HG02623 (cell line): ENCODE results near the gene HMGN1.

Experiments
- ATAC-seq: cut with Tn5 transposase; IDR thresholded peaks from one replicate; pipeline ENCODE4 v1.9.1; 2021; ENCODE audit warnings: moderate library complexity; ENCODE audit not compliant: unreplicated experiment

HMGN1 gene

DNA sequence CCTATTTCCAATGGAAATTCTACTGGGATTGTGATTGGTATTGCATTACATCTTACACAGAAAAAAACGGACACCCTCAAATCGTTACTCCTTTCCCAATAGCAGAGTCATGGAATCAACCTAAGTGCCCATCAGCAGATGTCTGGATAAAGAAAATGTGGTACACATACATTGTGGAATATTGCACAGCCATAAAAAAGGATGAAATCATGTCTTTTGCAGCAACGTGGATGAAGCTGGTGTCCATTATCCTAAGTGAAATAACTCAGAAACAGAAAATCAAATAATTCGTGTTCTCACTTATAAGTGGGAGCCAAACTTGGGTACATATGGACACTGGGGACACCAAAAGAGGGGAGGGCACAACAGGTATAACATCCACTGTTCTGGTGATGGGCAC is 14.3 kb downstream of the HMGN1 start:
- ATAC-seq: no peak

DNA sequence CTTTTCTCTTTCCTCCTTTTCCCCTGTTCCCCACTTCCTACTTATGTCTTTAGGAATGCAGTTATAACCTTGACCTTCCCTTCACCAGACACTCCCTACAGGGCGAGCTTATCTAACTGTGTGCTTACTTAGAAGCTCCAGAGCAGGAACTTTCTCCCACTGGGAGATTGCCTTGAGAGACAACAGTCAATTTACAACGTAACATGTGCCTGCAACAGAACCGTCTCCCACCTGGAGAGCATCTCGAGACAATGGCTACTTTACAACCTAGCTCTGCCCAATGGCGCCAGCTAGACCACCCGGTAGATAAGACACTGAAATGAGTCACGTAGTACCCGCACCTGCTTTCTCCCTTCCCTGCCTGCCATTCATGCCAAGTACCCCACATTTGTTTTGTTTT is 16.7 kb downstream of the HMGN1 start:
- ATAC-seq: no peak

DNA sequence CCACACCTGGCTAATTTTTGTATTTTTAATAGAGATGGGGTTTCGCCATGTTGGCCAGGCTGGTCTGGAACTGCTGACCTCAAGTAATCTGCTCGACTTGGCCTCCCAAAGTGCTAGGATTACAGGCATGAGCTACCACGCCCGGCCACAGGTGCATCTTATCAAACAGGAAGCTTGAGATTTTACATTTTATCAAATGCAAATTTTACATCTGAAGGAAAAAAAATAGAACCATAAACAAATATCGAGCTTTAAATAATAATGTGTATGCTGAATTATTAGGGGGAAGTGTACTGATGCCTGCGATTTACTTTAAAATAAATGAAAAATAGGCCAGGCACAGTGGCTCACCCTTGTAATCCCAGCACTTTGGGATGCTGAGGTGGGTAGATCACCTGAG is 18.9 kb downstream of the HMGN1 start:
- no peak for ATAC-seq

DNA sequence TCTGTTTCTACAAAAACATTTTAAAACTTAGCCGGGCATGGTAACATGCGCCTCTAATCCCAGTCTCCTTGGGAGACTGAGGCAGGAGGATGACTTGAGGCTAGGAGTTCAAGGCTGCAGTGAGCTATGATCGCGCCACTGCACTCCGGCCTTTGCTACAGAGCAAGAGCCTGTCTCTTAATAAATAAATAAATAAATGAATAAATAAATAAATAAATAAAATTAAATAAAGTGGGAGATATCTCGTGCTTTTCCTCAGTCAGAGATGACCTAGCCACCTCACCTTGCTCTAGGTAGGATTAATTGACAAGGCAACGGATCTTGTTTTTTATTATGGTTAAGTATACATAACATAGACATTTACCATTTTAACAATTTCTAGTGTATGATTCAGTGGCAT is 21.2 kb downstream of the HMGN1 start:
- no peak for ATAC-seq

DNA sequence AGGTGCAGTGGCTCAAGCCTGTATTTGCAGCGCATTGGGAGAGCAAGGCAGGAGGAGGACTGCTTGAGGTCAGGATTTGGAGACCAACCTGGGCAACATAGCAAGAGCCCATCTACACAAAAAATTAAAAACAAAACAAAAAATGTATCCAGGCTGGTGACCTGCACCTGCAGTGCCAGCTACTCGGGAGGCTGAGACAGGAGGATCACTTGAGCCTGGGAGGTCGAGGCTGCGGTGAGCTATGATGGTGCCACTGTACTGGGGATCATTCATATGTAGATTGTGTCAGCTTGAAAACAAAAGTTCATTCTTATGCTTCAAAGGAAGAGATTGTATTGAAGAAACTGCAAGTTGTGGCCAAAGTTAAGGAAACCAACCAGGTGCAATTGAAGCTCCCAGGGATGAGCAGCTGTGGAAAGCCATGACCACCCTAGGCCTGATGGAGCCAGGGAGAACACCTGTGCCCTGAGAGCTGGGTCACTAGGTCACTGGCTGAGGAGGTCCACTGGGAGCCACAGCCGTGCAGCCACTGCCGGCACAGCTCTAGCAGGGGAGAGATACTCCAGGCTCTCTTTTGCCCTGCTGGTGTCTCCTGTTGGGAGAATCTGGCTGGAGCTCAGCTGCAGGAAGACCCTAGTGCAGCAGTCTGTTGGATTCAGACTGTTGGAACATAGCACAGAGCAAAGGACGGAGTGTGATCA is 22.1 kb downstream of the HMGN1 start:
- ATAC-seq: no peak

DNA sequence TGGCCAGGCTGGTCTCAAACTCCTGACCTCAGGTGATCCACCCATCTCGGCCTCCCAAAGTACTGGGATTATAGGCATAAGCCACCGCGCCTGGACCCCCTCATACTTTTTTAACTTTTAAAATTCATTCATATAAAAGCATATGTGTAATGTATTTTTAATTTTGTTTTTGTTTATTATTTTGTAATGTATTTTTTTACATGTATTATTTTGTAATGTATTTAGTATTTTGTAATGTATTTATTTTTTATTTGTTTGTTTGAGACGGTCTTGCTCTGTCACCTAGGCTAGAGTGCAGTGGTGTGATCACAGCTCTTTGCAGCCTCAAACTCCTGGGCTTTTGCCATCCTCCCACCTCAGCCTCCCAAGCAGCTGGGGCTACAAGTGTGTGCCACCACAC is 23.4 kb downstream of the HMGN1 start:
- no peak for ATAC-seq

DNA sequence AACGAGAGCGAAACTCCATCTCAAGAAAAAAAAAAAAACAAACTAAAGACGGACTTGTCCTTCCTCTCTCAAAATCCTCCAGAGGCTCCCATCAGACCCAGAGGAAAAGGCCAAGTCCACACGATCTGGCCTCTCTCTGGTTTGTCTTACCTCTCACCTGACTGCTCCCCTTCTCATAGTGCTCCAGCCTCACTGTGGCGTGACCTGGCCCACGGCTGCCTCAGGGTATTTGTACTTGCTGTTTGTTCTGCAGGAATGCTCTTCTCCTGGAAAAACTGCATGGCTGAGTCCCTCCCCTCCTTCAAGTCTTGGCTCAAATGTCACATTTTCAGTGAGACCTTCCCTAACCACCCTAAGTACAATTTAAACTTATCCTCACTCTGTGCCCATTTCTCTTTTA is 27.5 kb downstream of the HMGN1 start:
- no peak for ATAC-seq

DNA sequence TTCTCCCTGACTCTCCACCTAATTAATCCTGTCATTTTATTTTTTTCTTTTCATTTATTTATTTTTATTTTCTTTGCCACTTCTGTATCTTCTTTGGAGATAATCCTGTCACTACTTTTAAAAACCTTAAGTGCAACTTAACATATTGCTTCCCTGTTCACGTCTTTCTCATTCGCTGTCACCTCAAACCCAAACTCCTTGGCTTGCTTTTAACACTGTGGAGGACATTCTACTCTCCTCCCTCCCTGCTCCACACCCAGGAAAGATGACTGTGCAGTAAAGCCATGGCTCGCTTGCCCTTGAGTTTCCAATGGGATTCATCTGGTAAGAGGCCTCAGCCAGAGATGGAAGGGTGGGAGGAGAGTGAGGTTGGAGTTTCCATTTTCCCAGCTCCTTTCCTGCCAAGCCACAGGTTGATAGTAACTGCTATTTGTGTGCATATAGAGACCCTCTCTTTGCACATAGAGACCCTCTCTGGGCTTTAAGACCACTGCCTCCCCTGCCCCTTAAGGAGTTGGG is 29.0 kb downstream of the HMGN1 start:
- ATAC-seq: no peak

DNA sequence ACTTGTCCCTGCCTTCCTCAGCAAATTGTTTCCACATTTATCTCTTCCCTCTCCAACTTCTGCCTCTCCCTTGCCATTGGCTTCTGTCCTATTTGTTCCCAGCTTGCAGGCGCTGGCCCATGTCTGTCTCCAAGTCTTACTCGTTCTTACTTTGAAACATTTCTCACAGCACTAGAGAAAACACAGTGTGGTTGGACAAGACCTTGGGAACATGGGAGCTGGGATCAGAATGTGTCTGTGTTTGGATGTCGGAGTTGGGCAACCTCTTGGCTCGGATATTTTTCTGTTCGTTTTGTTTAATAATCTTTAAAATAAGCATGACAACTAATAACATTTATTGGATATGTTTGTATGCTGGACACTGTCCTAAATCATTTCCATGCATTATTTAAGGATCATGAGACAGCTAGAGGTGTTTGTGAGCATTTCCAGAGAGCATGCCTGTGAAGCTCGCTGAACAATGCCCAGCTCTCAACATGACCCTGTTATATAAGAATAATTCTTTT is 29.6 kb downstream of the HMGN1 start:
- ATAC-seq: no peak

DNA sequence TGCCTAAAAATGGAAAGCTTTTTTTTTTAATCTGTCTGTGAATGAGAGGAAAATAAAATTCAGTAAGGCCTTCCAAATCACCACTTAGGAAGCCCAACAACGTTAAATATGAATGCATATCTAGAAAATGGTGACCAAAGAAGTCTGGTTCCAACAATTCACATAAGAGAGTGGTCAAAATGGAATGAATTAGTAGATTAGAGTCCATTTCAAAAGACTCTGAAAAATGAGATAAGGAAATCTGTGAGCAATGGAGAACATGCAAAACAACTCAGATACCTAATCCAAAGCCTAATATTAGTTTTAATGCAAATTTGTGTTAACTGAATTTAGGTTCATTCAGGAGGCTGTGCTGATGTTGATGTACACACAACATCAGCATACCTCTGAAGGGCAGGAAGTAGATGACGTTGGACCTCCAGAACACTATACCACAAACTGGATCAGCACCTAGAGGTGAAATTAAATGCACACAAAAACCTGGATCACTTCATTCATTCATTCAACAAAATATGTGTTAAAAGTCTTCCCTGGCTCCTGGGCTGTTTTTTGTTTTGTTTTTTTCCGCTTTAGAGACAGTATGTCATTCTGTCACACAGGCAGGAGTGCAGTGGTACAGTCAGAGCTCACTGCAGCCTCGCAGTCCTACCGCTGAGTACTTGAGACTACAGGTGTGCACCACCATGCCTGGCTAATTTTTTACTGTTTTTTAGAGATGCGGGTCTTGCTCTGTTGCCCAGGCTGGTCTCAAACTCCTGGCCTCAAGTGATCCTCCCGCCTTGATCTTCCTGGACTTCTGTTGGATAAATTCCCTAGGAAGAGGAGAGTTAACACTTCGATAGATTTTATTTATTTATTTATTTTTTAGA is 30.6 kb downstream of the HMGN1 start:
- ATAC-seq: no peak

DNA sequence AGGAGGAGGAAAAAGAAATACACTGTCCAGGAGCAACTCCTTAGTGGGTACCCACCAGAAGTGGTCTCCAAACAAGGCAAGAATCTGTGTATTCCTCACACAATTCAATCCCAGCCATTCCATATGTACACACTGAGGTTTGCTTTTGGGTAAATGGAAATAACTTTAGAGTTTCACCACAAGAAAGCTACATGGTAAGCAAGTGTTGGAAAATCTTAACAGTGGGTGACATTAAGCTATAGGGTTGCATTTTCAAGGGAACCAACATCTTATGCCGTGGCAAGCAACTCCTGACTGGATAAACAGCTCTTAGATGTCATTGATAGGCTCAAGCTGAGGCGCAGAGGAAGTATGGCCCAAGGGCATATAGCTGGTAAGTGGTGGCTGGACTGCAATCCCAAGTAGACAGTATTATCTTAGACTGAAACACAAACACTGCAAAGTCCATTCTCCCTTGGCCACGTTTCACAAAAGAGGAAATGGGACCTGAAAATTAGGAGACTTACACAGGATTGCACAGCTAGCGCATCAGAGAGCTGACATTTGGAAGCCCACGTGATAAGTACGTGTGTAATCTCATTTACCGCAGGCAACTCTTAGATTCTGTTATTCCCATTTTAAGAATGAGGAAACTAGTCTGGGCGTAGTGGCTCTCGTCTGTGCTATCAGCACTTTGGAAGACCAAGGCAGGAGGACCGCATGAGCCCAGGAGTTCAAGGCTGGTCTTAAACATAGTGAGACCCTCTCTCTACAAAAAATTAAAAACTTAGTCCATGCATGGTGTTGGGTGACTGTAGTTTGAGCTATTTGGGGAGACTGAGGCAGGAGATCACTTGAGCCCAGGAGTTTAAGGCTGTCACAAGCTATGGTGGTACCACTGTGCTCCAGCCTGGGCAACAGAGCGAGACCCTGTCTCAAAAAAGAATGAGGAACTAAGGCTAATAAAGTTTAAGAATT is 31.5 kb downstream of the HMGN1 start:
- no peak for ATAC-seq

DNA sequence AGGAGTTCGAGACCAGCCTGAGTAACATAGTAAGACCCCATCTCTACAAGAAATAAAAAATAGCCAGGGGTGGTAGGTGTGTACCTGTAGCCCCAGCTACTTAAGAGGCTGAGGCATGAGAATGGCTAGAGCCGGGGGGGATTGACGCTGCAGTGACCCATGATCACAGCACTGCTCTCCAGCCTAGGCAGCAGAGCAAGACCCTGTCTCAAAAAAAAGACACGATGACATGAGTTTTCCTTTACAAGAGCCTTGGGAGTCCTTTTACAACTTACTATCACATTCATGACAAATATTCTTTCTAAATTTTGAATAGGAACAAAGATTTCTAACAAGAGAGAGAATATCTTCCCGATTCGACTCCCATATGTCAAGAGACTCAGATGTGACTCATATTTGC is 32.2 kb downstream of the HMGN1 start:
- ATAC-seq: no peak

DNA sequence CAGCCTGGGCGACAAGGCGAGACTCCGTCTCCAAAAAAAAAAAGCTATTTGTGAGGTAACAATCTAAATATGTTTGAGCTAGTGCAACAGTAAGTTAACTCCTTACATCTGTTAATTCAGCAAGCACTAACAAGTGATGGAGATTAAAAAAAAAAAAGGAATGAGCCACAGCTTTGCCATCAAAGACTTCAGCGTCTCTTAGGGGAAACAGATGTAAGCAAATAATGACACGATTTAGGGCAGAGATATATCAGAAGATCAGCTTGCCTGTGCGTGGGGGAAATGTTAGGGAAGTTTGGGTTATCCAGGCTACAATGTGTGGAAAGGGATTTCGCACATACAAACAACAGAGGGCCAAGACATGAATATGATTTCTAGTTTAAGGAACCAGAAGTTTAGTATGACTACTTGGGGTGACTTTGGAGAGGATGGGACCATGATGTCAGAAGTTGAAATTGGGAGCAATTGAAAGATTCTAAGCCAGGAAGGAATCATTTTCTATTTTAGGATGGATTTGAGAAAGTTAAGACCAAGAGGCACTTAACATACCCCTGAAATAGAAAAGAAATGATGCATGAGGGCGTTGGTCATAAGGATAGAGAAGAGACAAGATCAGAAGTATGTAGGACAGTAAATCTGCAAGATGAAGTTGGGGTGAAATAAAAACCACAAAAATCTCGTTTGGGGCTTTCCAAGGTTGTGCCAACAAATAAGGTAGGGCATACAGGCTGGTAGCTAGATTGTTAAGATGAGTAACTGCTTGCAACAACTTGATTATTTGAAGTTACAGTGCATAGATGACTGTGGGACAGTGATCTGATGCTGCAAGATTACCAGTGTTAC is 33.1 kb downstream of the HMGN1 start:
- no peak for ATAC-seq

DNA sequence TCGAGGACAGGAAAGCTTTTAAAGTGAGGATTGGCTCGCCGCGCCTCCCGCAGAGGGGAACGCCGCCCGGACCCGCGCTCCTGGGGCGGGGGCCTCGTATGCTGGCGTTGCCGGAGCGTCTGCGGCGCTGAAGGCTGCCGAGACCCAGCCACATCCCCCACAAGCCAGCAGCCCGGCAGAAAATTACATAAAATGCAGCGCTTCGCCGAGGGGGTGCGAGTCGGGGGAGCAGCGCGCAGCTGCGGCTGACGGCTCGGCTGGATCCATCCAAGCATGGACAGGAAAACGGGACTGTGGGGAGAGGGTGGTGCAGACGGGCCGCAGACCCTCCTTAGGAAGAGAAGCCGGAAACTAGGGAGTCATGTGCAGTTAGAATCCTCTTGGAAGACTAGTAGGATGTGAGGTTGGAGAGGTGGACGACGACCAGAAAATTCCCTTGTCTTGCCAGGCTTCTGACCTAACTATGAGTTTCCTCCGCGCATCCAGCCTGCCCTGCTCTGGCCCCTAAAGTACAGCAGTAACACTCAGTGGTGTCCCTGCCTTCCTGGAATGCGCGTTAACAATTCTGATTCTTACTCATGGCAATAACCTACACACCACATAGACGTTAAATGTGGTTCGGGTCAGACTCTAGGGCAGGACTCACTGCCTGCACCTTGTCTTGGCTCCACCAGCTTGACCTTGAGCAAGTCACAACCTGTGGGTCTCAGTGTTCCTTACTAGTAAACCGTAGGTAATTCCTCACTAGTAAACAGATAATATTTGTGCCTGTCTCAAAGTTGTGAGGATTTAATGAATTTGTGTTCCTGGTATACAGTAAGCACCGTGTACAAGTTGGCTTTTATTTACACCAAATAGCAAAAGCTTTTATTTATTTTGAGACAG is 34.5 kb downstream of the HMGN1 start:
- no peak for ATAC-seq

DNA sequence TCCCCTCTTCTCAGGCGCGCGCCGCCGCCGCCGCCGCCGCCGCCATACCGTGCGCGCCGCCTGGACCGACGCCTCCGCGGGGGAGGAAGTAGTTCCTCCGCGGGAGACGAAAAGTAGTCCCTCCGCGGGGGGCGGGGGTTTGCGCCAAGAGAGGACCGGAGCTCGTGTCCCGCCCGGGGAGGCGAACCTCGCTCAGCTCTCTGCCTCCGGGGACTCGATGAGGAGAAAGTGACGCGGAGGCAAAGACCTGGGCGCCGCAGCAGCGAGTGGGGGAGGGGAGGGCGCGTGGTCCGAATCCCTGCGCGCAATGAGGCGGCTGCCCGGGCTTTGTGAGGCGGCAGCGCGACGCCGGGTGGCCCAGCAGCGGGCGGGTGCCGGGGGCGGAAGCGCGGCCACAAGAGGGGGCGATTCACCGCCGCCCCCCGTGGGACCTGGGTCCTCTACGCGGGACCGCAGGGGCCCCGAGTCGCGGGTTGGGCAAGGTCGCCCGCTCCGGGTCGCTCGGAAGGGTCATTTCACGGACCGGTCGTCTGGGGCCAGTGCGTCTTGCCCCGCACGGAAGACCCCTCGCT is 35.2 kb downstream of the HMGN1 start, which contains the start of gene BRWD1:
Gene BRWD1, minus strand, starts transcription at position 62 of the 572 bp plus-strand sequence. CDS start 141 bp downstream, outside the sequence.
- peak; percentile 41 for ATAC-seq

DNA sequence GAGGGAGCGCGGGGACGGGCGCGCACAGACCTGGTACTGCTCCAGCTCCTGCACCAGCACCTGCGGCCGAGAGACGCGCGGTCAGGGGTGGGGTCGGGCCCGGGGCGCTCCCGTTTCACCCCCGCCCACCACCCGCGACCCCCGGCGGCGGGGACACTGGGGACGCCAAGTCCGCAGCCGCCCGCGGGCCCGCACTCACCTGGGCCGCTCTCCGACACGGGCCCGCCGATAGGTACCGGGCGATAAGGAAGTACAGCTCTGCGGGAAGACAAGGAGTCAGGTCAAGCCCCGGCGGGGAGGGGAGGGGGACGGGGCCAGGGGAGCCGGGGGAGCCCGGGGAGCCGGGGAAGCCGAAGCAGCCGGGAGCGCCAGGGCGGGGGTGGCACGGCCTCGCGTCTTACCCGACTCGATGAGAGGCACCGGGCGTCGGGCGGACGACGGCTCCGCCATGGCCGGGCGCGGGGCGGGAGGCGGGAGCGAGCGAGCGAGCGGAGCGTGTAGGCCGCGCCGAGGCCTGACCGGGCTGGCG is 35.8 kb downstream of the HMGN1 start:
- ATAC-seq: no peak

DNA sequence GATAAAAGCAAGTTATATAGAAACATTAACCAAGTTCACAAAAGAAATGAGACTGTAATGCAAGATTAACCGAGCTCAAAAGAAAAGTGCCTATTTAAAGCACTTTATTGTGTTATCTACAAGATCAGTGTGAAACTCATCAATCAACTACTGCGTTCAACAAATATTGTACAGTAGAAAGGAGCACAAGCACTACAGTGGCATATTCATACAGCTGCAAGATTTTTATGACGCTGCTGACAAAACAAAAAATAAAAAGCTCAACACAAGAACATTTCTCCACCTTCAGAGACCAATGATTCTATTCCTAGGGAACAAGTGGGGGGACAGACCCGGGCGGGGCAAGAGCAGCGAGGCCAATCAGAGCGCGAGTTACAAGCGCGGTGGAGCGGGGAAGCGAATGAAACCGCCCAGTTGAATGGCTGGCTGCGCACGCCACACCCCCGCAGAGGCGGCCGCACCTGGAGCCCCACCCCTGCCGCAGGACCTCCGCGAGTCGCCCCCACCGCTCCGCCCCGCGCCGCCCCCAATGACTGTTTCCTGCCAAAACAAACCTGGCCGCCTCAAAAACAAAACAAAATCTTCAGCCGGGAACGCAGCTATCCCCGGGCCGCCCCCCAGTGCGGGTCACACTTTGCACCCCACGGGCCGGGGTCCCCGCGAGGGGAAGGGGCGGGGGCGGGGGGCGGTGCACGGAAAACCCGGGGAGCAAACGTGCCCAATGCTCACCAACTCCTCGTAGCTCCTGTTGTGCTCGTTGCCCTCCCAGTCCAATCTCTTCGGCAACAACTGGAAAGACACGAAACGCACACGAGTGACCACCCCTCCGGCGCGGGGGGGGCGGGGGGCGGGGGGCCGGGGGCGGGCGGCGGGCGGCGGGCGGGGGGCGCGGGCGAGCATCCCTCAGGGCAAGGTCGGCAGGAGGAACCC is 36.5 kb downstream of the HMGN1 start:
- ATAC-seq: peak; percentile 72
